NOMO-1 (cell line): ENCODE measurements around the gene TLDC2.
"Not testable (repeated sequence)": the region's sequence is repeated elsewhere in the genome, so short reads cannot be mapped to it uniquely, and the experiment has no call there.

Experiments
- DNase-seq, 2 experiments: peaks; one replicate each; lab custom pipeline; 2025; ENCODE audit not compliant: unreplicated experiment in 2 of 2; lab: John Stamatoyannopoulos, UW

TLDC2 gene

GRCh38 chr20:36904690-36905089 lies 28.8 kb downstream of the TLDC2 start:
- DNase-seq, result no peak

DNA sequence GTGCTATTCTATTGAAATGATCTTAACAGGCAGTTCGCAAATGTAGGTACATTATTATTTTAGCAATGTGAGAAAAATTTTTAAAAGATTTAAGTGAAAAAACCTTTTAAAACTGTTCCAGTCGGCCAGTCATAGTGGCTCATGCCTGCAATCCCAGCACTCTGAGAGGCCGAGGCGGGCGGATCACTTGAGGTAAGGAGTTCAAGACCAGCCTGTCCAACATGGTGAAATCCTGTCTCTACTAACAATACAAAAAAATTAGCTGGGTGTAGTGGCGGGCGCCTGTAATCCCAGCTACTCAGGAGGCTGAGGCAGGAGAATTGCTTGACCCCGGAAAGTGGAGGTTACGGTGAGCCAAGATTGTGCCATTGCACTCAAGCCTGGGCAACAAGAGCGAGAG lies 29.6 kb downstream of the TLDC2 start:
- DNase-seq, result not testable (repeated sequence)

- not testable (repeated sequence) for DNase-seq
These were observed 30.1 kb downstream of the TLDC2 start for GRCh38 chr20:36906086-36906485.

DNA sequence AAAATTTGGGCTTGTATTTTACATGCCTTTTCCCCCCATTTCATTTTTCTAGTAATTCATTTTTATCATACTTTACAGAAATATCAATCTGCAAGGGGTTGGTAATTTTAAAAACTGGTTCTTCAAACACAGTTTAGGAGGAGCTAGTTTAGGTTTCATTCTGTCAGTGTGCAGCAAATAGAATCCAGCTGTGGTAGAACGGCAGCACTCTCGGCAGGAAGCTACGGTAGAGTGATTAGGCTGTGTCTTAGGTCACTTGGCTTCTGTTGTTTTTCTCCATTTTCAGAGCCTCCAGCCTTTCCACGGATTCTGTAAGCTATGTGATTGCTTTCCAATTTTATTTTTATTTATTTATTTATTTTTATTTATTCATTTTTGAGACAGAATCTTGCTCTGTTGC lies 32.7 kb downstream of the TLDC2 start:
- no peak for DNase-seq

GRCh38 chr20:36916199-36916598 lies 40.3 kb downstream of the TLDC2 start:
- DNase-seq, result no peak

DNA sequence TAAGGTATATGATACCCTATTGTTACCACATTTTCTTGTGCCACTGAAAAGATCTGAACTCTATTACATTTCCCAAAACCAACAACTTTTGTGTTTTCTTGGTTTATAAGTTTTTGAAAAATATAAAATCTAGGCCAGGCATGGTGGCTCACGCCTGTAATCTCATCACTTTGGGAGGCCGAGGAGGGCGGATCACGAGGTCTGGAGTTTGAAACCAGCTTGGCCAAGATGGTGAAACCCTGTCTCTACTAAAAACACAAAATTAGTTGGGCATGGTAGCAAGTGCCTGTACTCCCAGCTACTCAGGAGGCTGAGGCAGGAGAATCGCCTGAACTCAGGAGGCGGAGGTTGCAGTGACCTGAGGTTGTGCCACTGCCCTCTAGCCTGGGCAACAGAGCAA lies 41.3 kb downstream of the TLDC2 start:
- no peak for DNase-seq

GRCh38 chr20:36917943-36918342 lies 42.0 kb downstream of the TLDC2 start:
- no peak for DNase-seq

GRCh38 chr20:36919715-36920333 lies 43.9 kb downstream of the TLDC2 start:
- DNase-seq, result peak; percentile 47 to 64

GRCh38 chr20:36920334-36920730 lies 44.4 kb downstream of the TLDC2 start:
- no peak for DNase-seq

GRCh38 chr20:36924167-36925045 lies 48.5 kb downstream of the TLDC2 start:
- DNase-seq, result no peak

GRCh38 chr20:36925234-36925633 lies 49.3 kb downstream of the TLDC2 start:
- no peak for DNase-seq

DNA sequence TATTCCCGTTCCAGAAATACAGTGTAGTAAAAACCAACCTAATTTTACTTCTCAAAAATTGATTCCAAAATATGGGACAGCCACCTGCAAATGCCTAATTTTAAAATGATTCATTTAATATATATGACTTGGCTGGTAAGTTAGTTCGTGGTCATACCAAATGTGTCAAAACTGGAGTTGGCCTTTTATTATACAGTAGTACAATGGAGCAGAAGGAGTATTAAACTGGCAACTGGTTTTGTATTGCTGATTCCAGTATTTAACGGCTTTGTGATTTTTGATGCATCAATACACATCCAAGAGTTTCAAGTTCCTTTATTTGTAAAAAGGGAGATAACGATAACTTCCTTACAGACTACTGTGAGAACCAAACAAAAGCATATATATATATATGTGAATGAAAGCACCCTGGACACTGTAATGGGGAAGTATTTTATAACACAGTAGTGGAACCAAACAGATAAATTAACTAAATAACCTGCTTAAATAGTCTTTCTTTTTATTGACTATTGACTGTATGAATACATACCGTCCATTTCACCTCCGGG lies 50.8 kb downstream of the TLDC2 start:
- no peak for DNase-seq

GRCh38 chr20:36927704-36928103 lies 51.8 kb downstream of the TLDC2 start:
- no peak for DNase-seq

- DNase-seq, result no peak
These were observed 53.4 kb downstream of the TLDC2 start for GRCh38 chr20:36929290-36929689.

GRCh38 chr20:36929691-36930090 lies 53.8 kb downstream of the TLDC2 start:
- DNase-seq, result no peak

- DNase-seq, result not testable (repeated sequence)
These were observed 56.1 kb downstream of the TLDC2 start for GRCh38 chr20:36932067-36932466.

DNA sequence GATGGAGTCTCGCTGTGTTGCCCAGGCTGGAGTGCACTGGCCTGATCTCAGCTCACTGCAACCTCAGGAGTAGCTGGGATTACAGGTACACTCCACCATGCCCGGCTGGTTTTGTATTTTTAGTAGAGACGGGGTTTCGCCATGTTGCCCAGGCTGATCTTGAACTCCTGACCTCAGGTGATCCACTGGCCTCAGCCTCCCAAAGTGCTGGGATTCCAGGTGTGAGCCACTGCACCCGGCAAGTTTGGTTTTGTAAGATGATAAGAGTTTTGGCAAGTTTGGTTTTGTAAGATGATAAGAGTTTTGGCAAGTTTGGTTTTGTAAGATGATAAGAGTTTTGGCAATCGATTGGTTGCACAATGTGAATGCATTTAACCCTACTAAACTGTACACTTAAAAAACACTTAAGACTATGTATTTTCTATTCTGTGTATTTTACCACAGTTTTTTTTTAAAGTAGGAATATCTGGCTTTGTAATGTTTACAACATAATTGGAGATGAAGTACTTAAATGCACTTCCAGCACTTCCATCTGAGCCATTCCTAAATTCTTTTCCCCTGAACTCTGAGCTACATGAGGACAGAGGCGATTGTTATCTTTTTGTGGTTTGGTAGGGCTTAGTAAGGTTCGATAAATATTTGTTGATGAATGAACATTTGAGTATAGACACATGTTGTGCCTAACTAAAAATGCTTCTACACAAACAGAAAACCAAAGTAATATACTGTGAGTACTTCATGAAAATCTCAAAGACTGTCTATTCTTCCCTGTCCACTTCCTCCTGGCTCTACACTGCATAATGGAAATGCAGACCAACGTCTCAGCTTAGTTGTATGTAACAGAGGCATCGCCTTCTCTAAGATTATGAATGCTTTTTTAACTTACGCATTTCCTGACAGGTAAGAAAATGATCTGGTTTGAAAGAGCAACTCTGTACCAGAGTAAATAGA lies 56.8 kb downstream of the TLDC2 start:
- DNase-seq, result no peak

DNA sequence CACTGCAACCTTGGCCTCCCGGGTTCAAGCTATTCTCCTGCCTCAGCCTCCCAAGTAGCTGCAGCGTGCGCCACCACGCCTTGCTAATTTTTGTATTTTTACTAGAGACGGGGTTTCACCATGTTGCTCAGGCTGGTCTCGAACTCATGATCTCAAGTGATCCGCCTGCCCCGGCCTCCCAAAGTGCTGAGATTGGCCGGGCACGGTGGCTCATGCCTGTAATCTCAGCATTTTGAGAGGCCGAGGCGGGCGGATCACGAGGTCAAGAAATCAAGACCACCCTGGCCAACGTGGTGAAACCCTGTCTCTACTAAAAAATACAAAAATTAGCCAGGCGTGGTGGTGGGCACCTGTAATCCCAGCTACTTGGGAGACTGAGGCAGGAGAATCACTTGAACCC lies 57.6 kb downstream of the TLDC2 start:
- DNase-seq, result not testable (repeated sequence)

DNA sequence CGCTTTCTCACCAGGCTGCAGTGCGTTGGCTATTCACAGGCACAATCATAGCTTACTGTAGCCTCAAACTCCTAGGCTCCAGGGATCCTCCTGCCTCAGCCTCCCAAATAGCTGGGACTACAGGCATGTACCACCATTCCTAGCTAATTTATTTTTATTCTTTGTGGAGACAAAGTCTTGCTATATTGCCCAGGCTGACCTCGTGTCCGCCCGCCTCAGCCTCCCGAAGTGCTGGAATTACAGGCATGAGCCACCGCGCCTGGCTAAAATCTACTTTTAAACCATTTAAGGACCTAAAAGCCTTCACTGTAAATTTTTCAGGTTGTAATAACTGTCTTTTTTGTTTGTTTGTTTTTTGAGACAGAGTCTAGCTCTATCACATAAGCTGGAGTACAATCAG lies 60.4 kb downstream of the TLDC2 start:
- no peak for DNase-seq

DNA sequence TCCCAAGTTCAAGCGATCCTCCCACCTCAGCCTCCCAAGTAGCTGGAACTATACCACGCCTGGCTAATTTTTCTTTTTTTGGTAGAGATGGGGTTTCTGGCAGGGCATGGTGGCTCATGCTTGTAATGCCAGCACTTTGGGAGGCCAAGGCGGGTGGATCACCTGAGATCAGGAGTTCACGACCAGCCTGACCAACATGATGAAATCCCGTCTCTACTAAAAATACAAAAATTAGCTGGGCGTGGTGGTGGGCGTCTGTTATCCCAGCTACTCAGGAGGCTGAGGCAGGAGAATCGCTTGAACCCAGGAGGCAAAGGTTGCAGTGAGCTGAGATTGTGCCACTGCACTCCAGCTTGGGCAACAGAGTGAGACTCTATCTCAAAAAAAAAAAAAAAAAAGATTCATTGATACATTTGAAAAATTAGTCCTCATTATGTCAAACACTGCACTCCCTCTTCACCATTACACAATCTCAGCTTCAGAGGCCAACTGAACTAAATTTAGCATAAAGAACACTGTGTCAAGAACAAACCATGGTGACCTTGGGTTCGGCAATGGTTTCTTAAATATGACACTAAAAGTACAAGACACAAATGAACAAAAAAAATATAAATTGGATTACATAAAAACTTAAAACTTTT lies 60.9 kb downstream of the TLDC2 start:
- DNase-seq, result peak; percentile 27 to 51
